SK-N-SH treated with all-trans-retinoic acid at 6 μM for 48 hours (cell line): Measurements from ENCODE around the gene AMY1A.
"Not testable (repeated sequence)": the region's sequence is repeated elsewhere in the genome, so short reads cannot be mapped to it uniquely, and the experiment has no call there.

ENCODE experiments used
- ATAC-seq: fragments of 200-7000 bp; cut with Tn5 transposase; 3 replicates; pipeline ENCODE4 v1.9.1; 2020; ENCODE audit warnings: mild to moderate bottlenecking, moderate library complexity

AMY1A gene

GRCh38 chr1:103707670-103708069, 52.1 kb downstream of the AMY1A start:
- ATAC-seq, result not testable (repeated sequence)

DNA sequence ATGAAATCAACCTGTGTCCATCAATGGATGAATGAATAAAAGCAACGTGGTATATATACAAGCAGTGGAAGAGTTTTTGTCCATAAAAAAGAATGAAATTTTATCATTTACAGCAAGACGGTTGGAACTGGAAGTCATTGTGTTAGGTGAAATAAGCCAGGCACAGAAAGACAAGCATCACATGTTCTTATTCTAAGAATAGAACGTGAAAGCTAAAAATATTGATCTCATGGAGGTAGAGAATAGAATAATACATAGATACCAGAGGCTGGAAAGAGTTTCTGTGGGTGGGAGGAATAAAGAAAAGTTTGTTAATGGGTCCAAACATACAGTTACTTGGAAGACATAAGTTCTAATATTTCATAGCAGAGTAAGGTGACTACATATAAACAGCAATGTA, 54.8 kb downstream of the AMY1A start:
- not testable (repeated sequence) for ATAC-seq
